Left lung (tissue), 10 donors: ENCODE data around the gene ECI1. TPM values are rescaled to one million over a fixed set of nuclear protein-coding genes. Genes with fewer than 3 reads are reported as not detected.

Source experiments
- ATAC-seq: fragments of 200-7000 bp; cut with Tn5 transposase; one replicate; pipeline ENCODE4 v1.9.1; 2020; ENCODE audit warnings: moderate library complexity
- DNase-seq, 4 donors: peaks; one replicate each; pipeline ENCODE4 v3.0.0-alpha.2; 2013 to 2020
- H3K27ac ChIP-seq, 2 donors: fragments of 200-600 bp; sonication (generic) in 1 of 2; one replicate each; pipeline versions ENCODE4 v1.5.0 to v1.8.0; 2020 to 2021
- H3K27me3 ChIP-seq, 2 donors: fragments of 200-600 bp; sonication (generic) in 1 of 2; one replicate each; pipeline versions ENCODE4 v1.5.0 to v1.8.0; 2020 to 2021
- H3K36me3 ChIP-seq, 2 donors: fragments of 200-600 bp; sonication (generic) in 1 of 2; one replicate each; pipeline versions ENCODE4 v1.5.0 to v1.8.0; 2020 to 2021
- H3K4me1 ChIP-seq, 2 donors: fragments of 200-600 bp; one replicate each; pipeline ENCODE4 v1.8.0; 2021
- H3K4me3 ChIP-seq, 2 donors: fragments of 200-600 bp; sonication (generic) in 1 of 2; one replicate each; pipeline versions ENCODE4 v1.5.0 to v1.8.0; 2020 to 2021; ENCODE audit warnings: mild to moderate bottlenecking in 1 of 2
- H3K9me3 ChIP-seq, 2 donors: fragments of 200-600 bp; sonication (generic) in 1 of 2; one replicate each; pipeline versions ENCODE4 v1.5.0 to v1.8.0; 2020 to 2021
- intact Hi-C, 2 donors: fragments of 100-400 bp; cut with DNase I; formaldehyde crosslinking; loops; one replicate each; pipeline versions ENCODE4 v1.11.2 to v1.14.2; 2022
- polyA plus RNA-seq, 6 donors: library from polyadenylated mRNA; unstranded; fragments of 120-200 nt; gene quantifications; one replicate each; pipeline ENCODE4 v1.2.1, GENCODE V29; 2013; ENCODE audit not compliant: insufficient read length in 6 of 6
- total RNA-seq, 2 donors: library from RNA; stranded (reverse); fragmentation: NEBNext Ultra II Directional; extraction: Animal tissue kit (Norgen Biotek cat#: 25700); gene quantifications; one replicate each; pipeline ENCODE4 v1.2.1, GENCODE V29; 2021
- TF ChIP-seq, protein P1 (sequence below), 2 donors: fragments of 200-600 bp; sonication (generic) in 1 of 2; IDR thresholded peaks; one replicate each; pipeline versions ENCODE4 v1.5.0 to v1.8.0; 2021; ENCODE audit warnings: antibody characterized with exemption in 2 of 2
- donor health status: DM: no; HTN: yes; CAD: no.
- donor health status: DM: no; HTN: no; CAD: no.

Gene ECI1
- total and polyA plus RNA-seq, 8 donors: 41.8 to 63.5 (median 51.2) TPM

DNA sequence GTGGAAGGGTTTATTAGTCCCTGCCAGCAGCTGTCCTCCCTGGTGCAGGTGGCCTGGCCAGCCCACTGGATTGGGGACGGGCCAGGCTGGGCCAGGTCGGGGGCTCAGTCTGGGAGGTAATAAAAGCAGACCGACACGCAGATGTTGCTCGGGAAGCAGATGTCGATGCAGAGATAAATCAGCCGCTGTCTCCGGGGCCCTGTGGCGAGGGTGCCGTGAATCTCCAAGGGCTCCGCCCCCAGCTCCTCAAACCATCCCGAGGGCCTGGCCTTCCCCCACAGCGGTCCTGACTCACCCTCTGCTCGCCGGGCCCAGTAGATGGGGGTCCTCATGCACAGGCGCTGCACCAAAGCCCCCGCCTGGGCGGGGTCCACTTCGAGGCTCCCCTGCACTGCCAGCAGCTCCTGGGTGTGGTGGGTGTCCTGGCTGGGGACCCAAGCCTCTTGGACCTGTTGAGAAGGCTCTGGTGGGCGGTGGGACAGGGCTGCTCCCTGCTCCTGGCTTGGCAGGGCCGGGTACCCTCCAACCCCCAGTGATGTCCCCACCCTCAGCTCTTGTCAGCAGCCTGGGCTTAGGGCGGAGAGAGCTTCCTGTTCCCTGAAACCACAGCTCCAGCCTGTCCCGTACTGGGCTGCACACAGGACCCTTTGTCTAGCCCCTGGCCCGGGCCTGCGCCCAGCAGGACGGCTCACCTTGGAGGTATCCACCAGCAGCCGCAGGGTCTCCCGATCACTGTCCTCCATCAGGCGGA is 42.0 kb downstream of the ECI1 start:
- DNase-seq (no peak), ATAC-seq (no peak)
- intact Hi-C loops: no loop called here
- H3K9me3 ChIP-seq: no peaks in the 10 kb centered on the region
- peaks cover 33 to 57% of the 10 kb centered on the region in 2 donors for H3K4me1 ChIP-seq
- TF ChIP-seq, protein P1, sequence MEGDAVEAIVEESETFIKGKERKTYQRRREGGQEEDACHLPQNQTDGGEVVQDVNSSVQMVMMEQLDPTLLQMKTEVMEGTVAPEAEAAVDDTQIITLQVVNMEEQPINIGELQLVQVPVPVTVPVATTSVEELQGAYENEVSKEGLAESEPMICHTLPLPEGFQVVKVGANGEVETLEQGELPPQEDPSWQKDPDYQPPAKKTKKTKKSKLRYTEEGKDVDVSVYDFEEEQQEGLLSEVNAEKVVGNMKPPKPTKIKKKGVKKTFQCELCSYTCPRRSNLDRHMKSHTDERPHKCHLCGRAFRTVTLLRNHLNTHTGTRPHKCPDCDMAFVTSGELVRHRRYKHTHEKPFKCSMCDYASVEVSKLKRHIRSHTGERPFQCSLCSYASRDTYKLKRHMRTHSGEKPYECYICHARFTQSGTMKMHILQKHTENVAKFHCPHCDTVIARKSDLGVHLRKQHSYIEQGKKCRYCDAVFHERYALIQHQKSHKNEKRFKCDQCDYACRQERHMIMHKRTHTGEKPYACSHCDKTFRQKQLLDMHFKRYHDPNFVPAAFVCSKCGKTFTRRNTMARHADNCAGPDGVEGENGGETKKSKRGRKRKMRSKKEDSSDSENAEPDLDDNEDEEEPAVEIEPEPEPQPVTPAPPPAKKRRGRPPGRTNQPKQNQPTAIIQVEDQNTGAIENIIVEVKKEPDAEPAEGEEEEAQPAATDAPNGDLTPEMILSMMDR (IDR thresholded peaks at IDR 0.05): no peak
- H3K27ac ChIP-seq: no peak overlapping the region
- peaks cover 0 to 58% of the 10 kb centered on the region in 2 donors for H3K36me3 ChIP-seq
- H3K27me3 ChIP-seq: no peaks in the 10 kb centered on the region
- no peak overlapping the region for H3K4me3 ChIP-seq

DNA sequence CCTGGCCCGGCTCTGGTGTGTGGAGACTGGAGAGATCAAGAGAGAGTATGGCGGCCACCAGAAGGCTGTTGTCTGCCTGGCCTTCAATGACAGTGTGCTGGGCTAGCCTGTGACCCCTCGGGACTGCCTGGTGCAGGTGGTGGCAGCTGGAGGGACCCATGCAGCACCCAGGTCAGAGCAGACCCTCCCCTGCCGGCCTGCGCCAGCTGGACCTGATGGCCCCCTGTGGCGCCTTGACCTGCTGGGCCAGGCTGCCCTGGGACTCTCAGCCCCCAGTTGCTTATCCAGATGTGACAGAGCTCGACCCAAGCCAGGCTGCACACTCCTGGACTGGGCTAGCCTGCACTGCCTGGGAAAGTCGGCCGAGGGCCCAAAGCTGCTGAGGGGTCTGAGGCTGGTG is 42.6 kb downstream of the ECI1 start:
- Histone ChIP-seq H3K9me3 (no peaks in the 10 kb centered on the region), H3K4me3 (no peak overlapping the region), H3K27me3 (no peaks in the 10 kb centered on the region), H3K27ac (no peak overlapping the region), H3K4me1 (peaks cover 31 to 56% of the 10 kb centered on the region in 2 donors), H3K36me3 (peaks cover 0 to 58% of the 10 kb centered on the region in 2 donors)
- DNase-seq: no peak
- ATAC-seq: no peak
- TF ChIP-seq, protein P1 (IDR thresholded peaks at IDR 0.05): no peak
- intact Hi-C loops: no loop called here

DNA sequence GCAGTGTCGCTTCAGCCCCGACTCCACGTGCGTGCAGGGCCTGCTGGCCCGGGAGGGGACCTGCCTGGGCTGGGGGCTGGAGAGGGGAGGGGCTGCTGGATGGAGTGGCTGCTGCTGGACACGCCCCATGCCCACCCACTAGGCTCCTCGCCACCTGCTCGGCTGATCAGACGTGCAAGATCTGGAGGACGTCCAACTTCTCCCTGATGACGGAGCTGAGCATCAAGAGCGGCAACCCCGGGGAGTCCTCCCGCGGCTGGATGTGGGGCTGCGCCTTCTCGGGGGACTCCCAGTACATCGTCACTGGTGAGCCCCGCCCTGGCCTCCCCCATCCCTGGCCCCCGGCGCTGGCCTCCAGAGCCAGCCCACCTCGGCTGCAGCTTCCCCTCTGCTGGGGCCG is 43.1 kb downstream of the ECI1 start:
- H3K4me1 ChIP-seq: peaks cover 26 to 51% of the 10 kb centered on the region in 2 donors
- intact Hi-C loops: no loop called here
- H3K9me3 ChIP-seq: no peaks in the 10 kb centered on the region
- H3K27me3 ChIP-seq: no peaks in the 10 kb centered on the region
- ATAC-seq: no peak
- peaks cover 0 to 58% of the 10 kb centered on the region in 2 donors for H3K36me3 ChIP-seq
- no peak for DNase-seq
- H3K4me3 ChIP-seq: no peak overlapping the region
- TF ChIP-seq, protein P1 (IDR thresholded peaks at IDR 0.05): no peak
- no peak overlapping the region for H3K27ac ChIP-seq

- peaks cover 22 to 47% of the 10 kb centered on the region in 2 donors for H3K4me1 ChIP-seq
- no peaks in the 10 kb centered on the region for H3K9me3 ChIP-seq
- H3K27me3 ChIP-seq: no peaks in the 10 kb centered on the region
- intact Hi-C loops: no loop called here
- DNase-seq: no peak
- peaks cover 0 to 58% of the 10 kb centered on the region in 2 donors for H3K36me3 ChIP-seq
- no peak overlapping the region for H3K4me3 ChIP-seq
- no peak overlapping the region for H3K27ac ChIP-seq
- no peak for ATAC-seq
- TF ChIP-seq, protein P1 (IDR thresholded peaks at IDR 0.05): no peak
Measured at GRCh38 chr16:2207872-2208271, 43.5 kb downstream of the ECI1 start.

GRCh38 chr16:2206780-2207433 is 44.5 kb downstream of the ECI1 start:
- Histone ChIP-seq H3K27ac (peak overlapping the region in 1 of 2 donors; percentile 95), H3K9me3 (no peaks in the 10 kb centered on the region), H3K36me3 (peaks cover 0 to 50% of the 10 kb centered on the region in 2 donors), H3K27me3 (no peaks in the 10 kb centered on the region), H3K4me3 (peak overlapping the region in 1 of 2 donors; percentile 74), H3K4me1 (peaks cover 13 to 37% of the 10 kb centered on the region in 2 donors)
- intact Hi-C loops: no loop called here
- TF ChIP-seq, protein P1 (IDR thresholded peaks at IDR 0.05): no peak
- DNase-seq (no peak), ATAC-seq (no peak)
